HG02970 (cell line): ENCODE measurements around the gene PSMC6.

Experiments
- ATAC-seq: cut with Tn5 transposase; IDR thresholded peaks from one replicate; pipeline ENCODE4 v1.9.1; 2021; ENCODE audit warnings: mild to moderate bottlenecking, moderate library complexity, moderate number of reproducible peaks; ENCODE audit not compliant: unreplicated experiment, low FRiP score

PSMC6 gene

GRCh38 chr14:52776816-52777215 lies 69.8 kb downstream of the PSMC6 start:
- ATAC-seq, result no peak
